ENCODE data around the gene JAZF1.

- TF ChIP-seq POLR2A (IDR thresholded peaks at IDR 0.05) = no peak
- no peak for TF ChIP-seq CTCF (IDR thresholded peaks at IDR 0.05)
These were observed 204.1 kb downstream of the JAZF1 start for GRCh38 chr7:27976531-27976930.
